ENCODE data around the gene PDE6B. TPM values are rescaled to one million over a fixed set of nuclear protein-coding genes. Genes with fewer than 3 reads are reported as not detected.

The PDE6B gene
- polyA plus RNA-seq, 1 donor (not counting 4 experiments of a cell fraction or from before 2014, with no cell fraction given): not detected

DNA sequence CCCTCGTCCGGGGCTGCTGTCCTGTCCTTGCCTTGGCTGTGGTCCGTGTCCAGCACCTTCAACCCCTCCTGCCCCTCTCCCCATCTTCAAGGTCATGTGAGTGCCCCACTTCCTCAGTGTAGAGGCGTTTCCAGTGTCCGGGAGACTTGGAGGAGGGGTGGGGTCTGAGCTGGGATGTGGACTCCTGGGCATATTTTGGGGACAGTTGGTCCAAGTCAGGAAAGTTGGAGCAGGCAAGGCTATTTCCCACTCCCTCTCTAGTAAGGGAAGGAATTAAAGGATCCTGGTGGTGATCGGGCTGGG is 83.2 kb downstream of the PDE6B start:
- no peak for FAIRE-seq
- H4K20me1 ChIP-seq (ENCODE audit: control insufficient read depth, extremely low read depth, insufficient read depth, low read length): peaks cover 4% of the 10 kb centered on the region
- no peak overlapping the region for H3K4me2 ChIP-seq (ENCODE audit: control insufficient read depth, extremely low read depth, insufficient read depth, low read depth, low read length)
- no peak for TF ChIP-seq CTCF (optimal IDR thresholded peaks at IDR 0.05 in 1 of 3, IDR thresholded peaks at IDR 0.05 in 1 of 3, conservative IDR thresholded peaks at IDR 0.05 in 1 of 3; ENCODE audit: extremely low read depth in 1 of 3, insufficient read depth in 2 of 3, low read length in 3 of 3)
- TF ChIP-seq EZH2 (IDR thresholded peaks at IDR 0.05; ENCODE audit: low read length): no peak
- H3K4me3 ChIP-seq (ENCODE audit: control insufficient read depth in 2 of 3, extremely low read depth in 1 of 3, insufficient read depth in 2 of 3, low read depth in 1 of 3, low read length in 3 of 3): no peak overlapping the region
- H3K27ac ChIP-seq (ENCODE audit: control insufficient read depth, insufficient read depth, low read length): no peak overlapping the region
- H3K9ac ChIP-seq (ENCODE audit: control insufficient read depth, extremely low read depth, insufficient read depth, low read length): no peak overlapping the region
- no peak for DNase-seq (ENCODE audit: low read depth, low spot score)
- H3K36me3 ChIP-seq (ENCODE audit: control insufficient read depth in 2 of 2, extremely low read depth in 1 of 2, insufficient read depth in 2 of 2, low read length in 2 of 2): peaks cover 5 to 6% of the 10 kb centered on the region in 2 experiments
- peaks cover 14% of the 10 kb centered on the region for H3K4me1 ChIP-seq (ENCODE audit: control insufficient read depth, extremely low read depth, insufficient read depth, low read length)
- H3K27me3 ChIP-seq (ENCODE audit: control insufficient read depth, extremely low read depth, insufficient read depth, low read length): no peaks in the 10 kb centered on the region
- no peak overlapping the region for H2AFZ ChIP-seq (ENCODE audit: control insufficient read depth, low read length)
- dilution Hi-C loops (cut with MboI; ENCODE audit: extremely low pct_ligation_motif_present, low sequenced_read_pairs): no loop called here
- peaks cover 4% of the 10 kb centered on the region for H3K9me1 ChIP-seq (ENCODE audit: control insufficient read depth, extremely low read depth, insufficient read depth, low read length)
- H3K79me2 ChIP-seq (ENCODE audit: control insufficient read depth, insufficient read depth, low read length): peaks cover 62% of the 10 kb centered on the region
- H3K9me3 ChIP-seq (ENCODE audit: control insufficient read depth, low read depth, low read length): no peaks in the 10 kb centered on the region

- TF ChIP-seq CTCF (optimal IDR thresholded peaks at IDR 0.05 in 1 of 3, IDR thresholded peaks at IDR 0.05 in 1 of 3, conservative IDR thresholded peaks at IDR 0.05 in 1 of 3; ENCODE audit: extremely low read depth in 1 of 3, insufficient read depth in 2 of 3, low read length in 3 of 3): no peak
- TF ChIP-seq EZH2 (IDR thresholded peaks at IDR 0.05; ENCODE audit: low read length): no peak
- H3K79me2 ChIP-seq (ENCODE audit: control insufficient read depth, insufficient read depth, low read length): peaks cover 70% of the 10 kb centered on the region
- dilution Hi-C loops (cut with MboI; ENCODE audit: extremely low pct_ligation_motif_present, low sequenced_read_pairs): no loop called here
- peaks cover 5 to 8% of the 10 kb centered on the region in 2 experiments for H3K36me3 ChIP-seq (ENCODE audit: control insufficient read depth in 2 of 2, extremely low read depth in 1 of 2, insufficient read depth in 2 of 2, low read length in 2 of 2)
- peaks cover 14% of the 10 kb centered on the region for H3K4me1 ChIP-seq (ENCODE audit: control insufficient read depth, extremely low read depth, insufficient read depth, low read length)
- H2AFZ ChIP-seq (ENCODE audit: control insufficient read depth, low read length): no peak overlapping the region
- peaks cover 4% of the 10 kb centered on the region for H3K9me1 ChIP-seq (ENCODE audit: control insufficient read depth, extremely low read depth, insufficient read depth, low read length)
- H3K27me3 ChIP-seq (ENCODE audit: control insufficient read depth, extremely low read depth, insufficient read depth, low read length): no peaks in the 10 kb centered on the region
- H4K20me1 ChIP-seq (ENCODE audit: control insufficient read depth, extremely low read depth, insufficient read depth, low read length): peaks cover 4% of the 10 kb centered on the region
- DNase-seq (ENCODE audit: low read depth, low spot score) (no peak), FAIRE-seq (no peak)
- no peak overlapping the region for H3K9ac ChIP-seq (ENCODE audit: control insufficient read depth, extremely low read depth, insufficient read depth, low read length)
- H3K27ac ChIP-seq (ENCODE audit: control insufficient read depth, insufficient read depth, low read length): no peak overlapping the region
- H3K4me2 ChIP-seq (ENCODE audit: control insufficient read depth, extremely low read depth, insufficient read depth, low read depth, low read length): no peak overlapping the region
- H3K4me3 ChIP-seq (ENCODE audit: control insufficient read depth in 2 of 3, extremely low read depth in 1 of 3, insufficient read depth in 2 of 3, low read depth in 1 of 3, low read length in 3 of 3): no peak overlapping the region
- H3K9me3 ChIP-seq (ENCODE audit: control insufficient read depth, low read depth, low read length): no peaks in the 10 kb centered on the region
Observed at GRCh38 chr4:709348-709747, 84.0 kb downstream of the PDE6B start.

All from keratinocyte (primary cell).